Upper lobe of left lung (tissue), 4 donors: ENCODE results near the gene TMTC2.

Source experiments
- CTCF ChIP-seq, 6 experiments: fragments of 450-650 bp in 4 of 6; fragments of 200-600 bp in 2 of 6; sonication (generic) in 2 of 6; IDR thresholded peaks; one replicate each; pipeline ENCODE4 v1.5.1; 2016 to 2019; ENCODE audit warnings: antibody characterized with exemption in 6 of 6
- POLR2A ChIP-seq, 4 donors: fragments of 450-650 bp; IDR thresholded peaks; one replicate each; pipeline ENCODE4 v1.5.1; 2016 to 2017; ENCODE audit warnings: antibody characterized with exemption in 4 of 4, mild to moderate bottlenecking in 2 of 4

GRCh38 chr12:82931349-82932116 lies 244.8 kb downstream of the TMTC2 start:
- TF ChIP-seq POLR2A (IDR thresholded peaks at IDR 0.05) (no peak), CTCF (IDR thresholded peaks at IDR 0.05) (no peak)
